A549 (cell line): ENCODE data around the gene TEAD4. TPM values are rescaled to one million over a fixed set of nuclear protein-coding genes. Genes with fewer than 3 reads are reported as not detected.

Experiments used
- ATAC-seq, 2 experiments: fragments of 200-7000 bp in 1 of 2; fragments of >200 bp in 1 of 2; cut with Nextera tagmentation in 1 of 2; cut with Tn5 transposase in 1 of 2; 3 replicates each; pipeline versions ENCODE4 v1.8.0 to v1.9.1; 2018 to 2020; ENCODE audit warnings: mild to moderate bottlenecking in 1 of 2, moderate library complexity in 1 of 2
- CTCF ChIA-PET: fragments of 300-600 bp; sonication (Branson Sonifier 250); formaldehyde crosslinking; extraction: SDS; loops from one replicate; lab custom pipeline; 2021; ENCODE audit warnings: antibody characterized with exemption, inconsistent platforms; lab: Yijun Ruan, JAX
- POLR2A ChIA-PET: fragments of 350-600 bp; formaldehyde crosslinking; extraction: SDS; loops from one replicate; lab custom pipeline; 2021; ENCODE audit warnings: antibody characterized with exemption, inconsistent platforms; lab: Yijun Ruan, JAX
- DNase-seq, 2 experiments: peaks; one replicate each; pipeline versions ENCODE4 v3.0.0 to v3.0.0-alpha.2; 2011 to 2016; ENCODE audit warnings: low read depth in 1 of 2, low spot score in 1 of 2
- FAIRE-seq: peaks from 2 replicates; lab custom pipeline; 2011; peaks lifted over from hg19 to GRCh38; lab: Jason Lieb, UNC
- H3K27ac ChIP-seq, 2 experiments: fragments of >200 bp; sonication (Bioruptor Twin); formaldehyde crosslinking; 3 replicates each; pipeline ENCODE4 v1.5.1; 2016 to 2017
- H3K4me1 ChIP-seq: fragments of >200 bp; sonication (Bioruptor Twin); formaldehyde crosslinking; 3 replicates; pipeline ENCODE4 v1.6.1; 2016
- H3K4me2 ChIP-seq: fragments of >200 bp; sonication (Bioruptor Twin); formaldehyde crosslinking; 3 replicates; pipeline ENCODE4 v1.6.1; 2016
- H3K4me3 ChIP-seq: fragments of >200 bp; sonication (Bioruptor Twin); formaldehyde crosslinking; 3 replicates; pipeline ENCODE4 v1.5.1; 2016
- H3K9me3 ChIP-seq: fragments of >200 bp; sonication (Bioruptor Twin); formaldehyde crosslinking; 3 replicates; pipeline ENCODE4 v1.6.1; 2016
- ELK1 ChIP-seq: fragments of 150-350 bp; IDR thresholded peaks from 2 replicates; pipeline ENCODE4 v1.6.1; 2014; ENCODE audit warnings: low read depth, mild to moderate bottlenecking, low read length
- JUNB ChIP-seq: fragments of >200 bp; sonication (Bioruptor Twin); formaldehyde crosslinking; IDR thresholded peaks from 2 replicates; pipeline ENCODE4 v1.6.1; 2016
- MAZ ChIP-seq: fragments of 150-350 bp; IDR thresholded peaks from 2 replicates; pipeline ENCODE4 v1.6.1; 2014; ENCODE audit warnings: antibody characterized with exemption, low read depth, low read length, borderline replicate concordance
- NPAS2 ChIP-seq: fragments of 250-450 bp; sonication (Bioruptor Pico); IDR thresholded peaks from 2 replicates; pipeline ENCODE4 v1.8.0; 2022; ENCODE audit warnings: mild to moderate bottlenecking, moderate library complexity, borderline replicate concordance
- PHF8 ChIP-seq: fragments of 200-600 bp; sonication (generic); IDR thresholded peaks from 2 replicates; pipeline ENCODE4 v1.6.1; 2016; ENCODE audit warnings: low read depth, mild to moderate bottlenecking, antibody characterized with exemption, moderate library complexity, borderline replicate concordance
- RARB ChIP-seq: fragments of 250-450 bp; sonication (Bioruptor Pico); IDR thresholded peaks from 2 replicates; pipeline ENCODE4 v1.8.0; 2021; ENCODE audit warnings: mild to moderate bottlenecking, moderate library complexity
- ZSCAN20 ChIP-seq: fragments of 250-450 bp; sonication (Bioruptor Pico); IDR thresholded peaks from 2 replicates; pipeline ENCODE4 v1.8.0; 2022; ENCODE audit warnings: mild to moderate bottlenecking, moderate library complexity
- WGBS: methylation state at CpG from one replicate; pipeline ENCODE4 v1.1.6; 2017; ENCODE audit errors: missing lambda C conversion rate; 5-methylcytosine and 5-hydroxymethylcytosine counted together
- polyA plus RNA-seq, 4 experiments: library from polyadenylated mRNA; depleted of rRNA in 3 of 4; stranded (reverse); fragments of >200 nt; fragmentation: RNase III in 1 of 4; extraction: RNeasy Plus Mini Kit Qiagen cat#74134 plus additional on column Dnase treatment in 1 of 4; gene quantifications; 2 replicates in 3 of 4; 3 replicates in 1 of 4; pipeline ENCODE4 v1.2.3, GENCODE V29; 2011 to 2017
- small RNA-seq, 6 experiments: library from RNA; depleted of rRNA; stranded (forward); fragments of <200 nt; gene quantifications; one replicate each; pipeline ENCODE3, GENCODE V24; 2012

TEAD4 gene
- polyA plus RNA-seq, 2 of the 4 experiments (the other 2 are of a cell fraction) = 22.6 to 31.8 TPM

GRCh38 chr12:3089588-3089987 is 130.4 kb downstream of the TEAD4 start:
- no peaks in the 10 kb centered on the region for H3K4me1 ChIP-seq
- DNase-seq (no peak), FAIRE-seq (no peak), ATAC-seq (no peak)
- ChIA-PET POLR2A (no interaction called here), CTCF (interaction anchor here (1.2 to 3.8 kb wide), 4 partner anchors 15 to 186 kb away, joined by 3 to 17 read pairs (median 5); no protein-coding TSS in a partner anchor)
- H3K4me3 ChIP-seq = no peak overlapping the region
- WGBS = 80% methylated on average over 5 of the region's 5 CpGs
- H3K4me2 ChIP-seq = no peak overlapping the region
- no peak for TF ChIP-seq PHF8
- no peak for TF ChIP-seq JUNB
- no peak for TF ChIP-seq ZSCAN20 (CRISPR knock-in tag)
- TF ChIP-seq ELK1 = no peak
- no peak for TF ChIP-seq NPAS2 (CRISPR knock-in tag)
- TF ChIP-seq MAZ = no peak
- no peak for TF ChIP-seq RARB (CRISPR knock-in tag)
- H3K27ac ChIP-seq = no peak overlapping the region
- H3K9me3 ChIP-seq = no peaks in the 10 kb centered on the region

Small RNA genes within 50 kb of the gene (small RNA-seq; reads per million reads assigned to genes)
- 0 to 14.2 (median 0.08) reads per million in 6 experiments for gene RNU6-1315P

Other genes starting within 250 kb of the TEAD4 start
- gene FKBP4, start 164.4 kb upstream of the TEAD4 start, polyA plus RNA-seq (2011; rRNA removed) = 108 and 125 TPM in 2 replicates
- gene FKBP4, start 164.4 kb upstream of the TEAD4 start, polyA plus RNA-seq (2017; fragmentation: RNase III; extraction: RNeasy Plus Mini Kit Qiagen cat#74134 plus additional on column Dnase treatment) = 123 to 140 TPM (median 137 TPM) in 3 replicates
- gene ITFG2, start 146.7 kb upstream of the TEAD4 start, polyA plus RNA-seq (2011; rRNA removed) = 23.7 and 28.4 TPM in 2 replicates
- gene ITFG2, start 146.7 kb upstream of the TEAD4 start, polyA plus RNA-seq (2017; fragmentation: RNase III; extraction: RNeasy Plus Mini Kit Qiagen cat#74134 plus additional on column Dnase treatment) = 17.5 to 23.2 TPM (median 20.5 TPM) in 3 replicates
- gene NRIP2, start 124.4 kb upstream of the TEAD4 start, polyA plus RNA-seq (2011; rRNA removed) = not detected in 2 replicates
- gene NRIP2, start 124.4 kb upstream of the TEAD4 start, polyA plus RNA-seq (2017; fragmentation: RNase III; extraction: RNeasy Plus Mini Kit Qiagen cat#74134 plus additional on column Dnase treatment) = not detected in 3 replicates
- gene TEX52, start 102.4 kb upstream of the TEAD4 start, polyA plus RNA-seq (2011; rRNA removed) = not detected in 2 replicates
- gene TEX52, start 102.4 kb upstream of the TEAD4 start, polyA plus RNA-seq (2017; fragmentation: RNase III; extraction: RNeasy Plus Mini Kit Qiagen cat#74134 plus additional on column Dnase treatment) = not detected in 3 replicates
- gene FOXM1, start 82.2 kb upstream of the TEAD4 start, polyA plus RNA-seq (2011; rRNA removed) = 40.3 and 47.8 TPM in 2 replicates
- 84.0 to 84.2 TPM (median 84.2 TPM) in 3 replicates for gene FOXM1, start 82.2 kb upstream of the TEAD4 start, polyA plus RNA-seq (2017; fragmentation: RNase III; extraction: RNeasy Plus Mini Kit Qiagen cat#74134 plus additional on column Dnase treatment)
- 85.9 and 102 TPM in 2 replicates for gene RHNO1, start 82.2 kb upstream of the TEAD4 start, polyA plus RNA-seq (2011; rRNA removed)
- 35.7 to 37.6 TPM (median 37.1 TPM) in 3 replicates for gene RHNO1, start 82.2 kb upstream of the TEAD4 start, polyA plus RNA-seq (2017; fragmentation: RNase III; extraction: RNeasy Plus Mini Kit Qiagen cat#74134 plus additional on column Dnase treatment)
- gene TULP3, start 68.5 kb upstream of the TEAD4 start, polyA plus RNA-seq (2011; rRNA removed) = 30.6 and 32.9 TPM in 2 replicates
- 17.9 to 19.6 TPM (median 18.4 TPM) in 3 replicates for gene TULP3, start 68.5 kb upstream of the TEAD4 start, polyA plus RNA-seq (2017; fragmentation: RNase III; extraction: RNeasy Plus Mini Kit Qiagen cat#74134 plus additional on column Dnase treatment)
- 16.1 and 20.1 TPM in 2 replicates for gene TSPAN9, start 118.0 kb downstream of the TEAD4 start, polyA plus RNA-seq (2011; rRNA removed)
- 10.2 to 12.4 TPM (median 11.3 TPM) in 3 replicates for gene TSPAN9, start 118.0 kb downstream of the TEAD4 start, polyA plus RNA-seq (2017; fragmentation: RNase III; extraction: RNeasy Plus Mini Kit Qiagen cat#74134 plus additional on column Dnase treatment)